ENCODE data around the gene C2orf78.
"Not testable (repeated sequence)": the region's sequence is repeated elsewhere in the genome, so short reads cannot be mapped to it uniquely, and the experiment has no call there.

Gene C2orf78, protein sequence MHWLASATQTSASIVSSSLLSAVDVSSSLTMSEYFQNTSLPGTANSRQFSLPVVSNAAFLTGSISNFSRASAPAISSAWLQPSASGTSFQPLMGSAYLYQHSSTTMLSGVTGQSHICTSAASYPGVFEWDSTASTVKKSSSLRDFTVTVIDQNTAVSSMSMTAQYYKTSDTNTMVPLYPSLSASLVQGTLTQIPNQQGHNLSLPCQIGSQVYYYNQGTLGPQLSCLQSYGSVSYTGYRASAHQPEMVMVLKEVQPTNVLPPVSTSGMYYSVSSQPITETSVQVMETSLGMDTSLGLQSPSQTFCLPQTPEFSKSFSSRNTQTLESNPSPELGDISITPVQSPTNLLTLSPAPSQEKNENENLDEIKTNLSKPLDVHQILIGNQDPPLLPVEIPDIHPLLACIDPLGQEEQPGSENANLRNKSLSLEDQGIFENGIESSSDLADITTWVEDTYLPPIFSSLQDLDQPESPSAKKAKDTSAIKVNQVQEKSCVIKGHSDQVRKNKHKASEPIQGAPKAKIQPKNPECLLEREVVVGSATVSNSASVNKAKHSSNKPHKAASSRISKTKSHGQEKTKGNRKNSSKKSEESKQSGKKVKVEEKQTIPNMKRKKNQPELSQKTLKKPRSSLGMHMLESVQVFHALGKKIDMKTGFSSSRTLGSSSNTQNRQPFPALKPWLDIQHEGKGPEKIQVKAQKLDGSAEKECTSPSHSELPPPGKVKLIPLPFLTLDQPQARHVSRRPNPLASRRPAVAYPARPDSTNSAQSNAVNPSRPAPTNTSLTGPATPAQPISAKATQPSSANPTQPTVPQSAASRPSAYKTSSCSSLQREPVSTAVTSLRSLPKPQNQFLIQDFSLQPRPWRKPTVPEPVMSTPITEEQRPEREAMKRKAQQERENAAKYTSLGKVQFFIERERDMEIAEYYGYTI

DNA sequence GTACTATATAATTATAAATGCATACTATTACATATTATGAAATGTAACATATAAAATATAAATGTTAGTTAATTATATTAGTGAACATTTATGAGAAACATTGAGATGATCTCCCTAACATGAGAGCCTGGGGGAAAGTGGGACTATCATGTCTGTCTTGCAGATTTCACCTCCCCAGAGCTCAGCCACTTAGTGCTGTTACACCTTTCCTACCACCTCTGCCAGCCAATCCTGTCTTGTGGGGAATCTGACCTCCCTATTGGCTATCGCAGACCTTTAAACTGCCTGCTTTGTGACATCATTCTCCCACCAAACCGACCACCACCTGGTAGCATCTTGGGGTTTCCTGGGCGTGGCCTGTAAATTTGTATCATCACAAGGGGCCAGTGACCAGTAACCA lies at the start of gene C2orf78:
TSS of gene C2orf78 (plus strand) at position 301 of the 400 bp plus-strand sequence. CDS start 127 bp downstream, outside the sequence.
- not testable (repeated sequence) for DNase-seq (ENCODE audit: low read depth)

DNA sequence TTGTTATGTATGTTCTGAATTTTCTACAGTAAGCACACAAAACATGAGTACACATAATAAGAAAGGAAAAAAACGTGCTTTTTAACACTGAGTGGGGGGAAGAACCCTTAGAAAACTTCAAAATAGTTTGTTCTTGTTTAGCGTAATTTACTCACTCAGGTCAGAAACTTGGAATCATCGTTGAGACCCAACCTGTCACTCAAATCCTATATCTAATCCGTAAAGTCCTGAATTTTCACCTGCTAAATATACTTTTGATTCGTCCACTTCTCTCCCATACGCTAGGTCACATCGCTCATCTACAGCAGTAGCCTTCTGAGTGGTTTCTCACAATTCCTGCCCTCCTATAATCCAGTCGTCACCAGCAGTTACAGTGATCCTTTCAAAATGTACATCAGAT lies 47.6 kb upstream of the C2orf78 start:
- DNase-seq (ENCODE audit: low read depth) = no peak

GRCh38 chr2:73736855-73737779 lies 46.9 kb upstream of the C2orf78 start, which contains the start of gene TPRKB:
TPRKB (minus strand) TSS chr2:73737345; CDS start chr2:73734569, 2,776 bp downstream.
- peak; percentile 91 for DNase-seq (ENCODE audit: low read depth)

- no peak for DNase-seq (ENCODE audit: low read depth)
These were observed 44.9 kb upstream of the C2orf78 start for GRCh38 chr2:73739101-73739500.

GRCh38 chr2:73740767-73741166 lies 43.2 kb upstream of the C2orf78 start:
- DNase-seq (ENCODE audit: low read depth) = no peak

GRCh38 chr2:73746015-73746876 lies 37.7 kb upstream of the C2orf78 start:
- no peak for DNase-seq (ENCODE audit: low read depth)

DNA sequence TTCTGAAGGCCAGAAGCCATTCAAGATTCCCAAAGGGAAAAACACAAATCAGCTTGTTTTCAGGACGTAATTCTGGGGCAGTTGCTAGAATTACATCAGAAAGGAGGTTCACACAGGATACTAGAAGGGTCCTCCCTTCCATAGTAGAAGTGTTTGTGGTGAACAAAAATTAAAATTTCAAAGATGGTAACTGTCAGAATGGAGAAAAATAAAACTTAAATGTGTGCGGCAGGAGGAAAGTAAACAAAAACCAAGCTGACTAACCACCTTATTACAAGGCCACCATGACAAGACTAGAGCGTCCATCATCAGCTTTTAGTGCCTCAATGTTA lies 37.1 kb upstream of the C2orf78 start:
- DNase-seq (ENCODE audit: low read depth) = no peak

- DNase-seq (ENCODE audit: low read depth) = no peak
These were observed 34.7 kb upstream of the C2orf78 start for GRCh38 chr2:73749314-73749713.

- not testable (repeated sequence) for DNase-seq (ENCODE audit: low read depth)
These were observed 29.7 kb upstream of the C2orf78 start for GRCh38 chr2:73754332-73754731.

DNA sequence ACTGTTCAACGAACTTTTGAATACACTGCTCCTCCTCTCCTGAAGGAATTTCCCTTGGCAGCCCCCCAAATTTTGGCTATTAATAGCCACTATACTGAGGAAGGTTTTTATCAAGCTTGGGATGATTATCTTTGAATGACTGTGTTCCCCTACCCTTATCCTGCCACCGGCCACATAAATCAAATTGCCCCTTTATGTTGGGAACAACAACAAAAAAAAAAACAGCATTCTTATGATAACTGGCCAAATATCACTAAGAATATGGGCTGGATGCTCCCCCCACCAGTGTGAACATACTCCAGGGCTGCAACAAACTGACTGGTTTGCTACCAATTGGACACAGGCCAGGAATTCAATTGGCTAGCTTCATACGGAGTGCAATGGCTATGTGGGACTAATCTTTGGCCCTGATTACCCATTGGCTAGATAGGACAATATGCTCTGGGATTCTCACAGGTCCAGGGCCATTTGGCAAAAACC lies 24.7 kb upstream of the C2orf78 start:
- no peak for DNase-seq (ENCODE audit: low read depth)

- no peak for DNase-seq (ENCODE audit: low read depth)
These were observed 24.1 kb upstream of the C2orf78 start for GRCh38 chr2:73759904-73760303.

GRCh38 chr2:73762571-73762970 lies 21.4 kb upstream of the C2orf78 start:
- no peak for DNase-seq (ENCODE audit: low read depth)

- no peak for DNase-seq (ENCODE audit: low read depth)
These were observed 19.0 kb upstream of the C2orf78 start for GRCh38 chr2:73764945-73765344.

GRCh38 chr2:73766349-73766748 lies 17.6 kb upstream of the C2orf78 start:
- DNase-seq (ENCODE audit: low read depth) = no peak

GRCh38 chr2:73766994-73767393 lies 17.0 kb upstream of the C2orf78 start:
- DNase-seq (ENCODE audit: low read depth) = no peak

DNA sequence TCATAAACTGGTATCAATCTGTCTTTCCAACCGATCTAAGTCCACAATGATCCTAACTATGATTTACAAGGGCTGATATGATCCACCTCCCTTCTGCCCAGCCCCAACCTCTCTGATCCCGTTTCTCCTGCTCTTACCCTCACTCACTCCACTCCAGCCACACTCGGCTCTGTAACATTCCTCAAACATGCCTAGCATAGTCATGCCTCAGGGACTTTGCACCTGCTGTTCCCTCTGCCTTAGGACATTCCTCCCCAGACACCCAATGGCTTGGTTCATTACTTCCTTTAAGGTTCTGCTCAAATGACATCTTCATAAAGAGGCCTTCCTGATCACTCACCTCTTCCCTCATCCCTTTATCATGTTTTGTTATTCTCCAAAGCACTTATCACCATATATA lies 13.3 kb upstream of the C2orf78 start:
- no peak for DNase-seq (ENCODE audit: low read depth)

- DNase-seq (ENCODE audit: low read depth) = no peak
These were observed 11.2 kb upstream of the C2orf78 start for GRCh38 chr2:73772819-73773218.

GRCh38 chr2:73776381-73776780 lies 7.6 kb upstream of the C2orf78 start:
- DNase-seq (ENCODE audit: low read depth) = no peak

DNA sequence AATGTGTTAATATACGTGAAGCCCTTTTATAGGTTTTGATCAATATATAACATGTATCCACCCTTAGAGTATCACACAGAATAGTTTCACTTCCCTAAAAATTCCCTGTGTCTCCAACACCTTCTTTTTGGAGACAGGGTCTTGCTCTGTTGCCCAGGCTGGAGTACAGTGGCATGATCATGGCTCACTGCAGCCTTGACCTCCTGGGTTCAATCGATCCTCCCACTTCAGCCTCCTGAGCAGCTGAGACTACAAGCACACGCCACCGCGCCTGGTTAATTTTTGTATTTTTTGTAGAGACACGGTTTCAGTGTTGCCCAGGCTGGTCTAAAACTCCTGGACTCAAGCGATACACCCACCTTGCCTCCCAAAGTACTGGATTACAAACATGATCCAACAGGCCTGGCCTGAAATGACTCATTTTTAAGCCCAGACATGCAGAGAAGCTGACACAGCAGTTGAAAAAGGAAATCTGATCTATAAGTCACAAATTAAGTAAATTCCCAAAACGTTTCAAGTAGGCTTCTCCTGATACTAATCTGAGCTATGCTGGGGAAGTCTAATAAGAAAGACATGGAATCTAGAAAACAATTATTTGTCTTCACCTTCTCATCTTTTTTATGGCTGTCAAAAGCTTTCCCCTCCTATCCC lies 7.0 kb upstream of the C2orf78 start:
- DNase-seq (ENCODE audit: low read depth) = no peak

GRCh38 chr2:73778867-73779466 lies 5.0 kb upstream of the C2orf78 start:
- DNase-seq (ENCODE audit: low read depth) = not testable (repeated sequence)

All from stimulated activated CD8-positive, alpha-beta memory T cell treated with anti-CD3 and anti-CD28 coated beads, Interleukin-15, amount 100 ng/mL, for 1 hour (primary cell).